Brain microvascular endothelial cell (primary cell): ENCODE data around the gene CNKSR3.

Experiments used
- DNase-seq: peaks from one replicate; pipeline ENCODE4 v3.0.0-alpha.2; 2020
- H3K27ac ChIP-seq: fragments of 250-450 bp; sonication (Bioruptor Pico); 2 replicates; pipeline ENCODE4 v1.5.1; 2020; ENCODE audit warnings: mild to moderate bottlenecking, moderate library complexity
- H3K27me3 ChIP-seq: fragments of 250-450 bp; sonication (Bioruptor Pico); replicated peaks from 2 replicates; pipeline ENCODE4 v1.5.1; 2020; ENCODE audit warnings: mild to moderate bottlenecking
- H3K36me3 ChIP-seq: fragments of 250-450 bp; sonication (Bioruptor Pico); replicated peaks from 2 replicates; pipeline ENCODE4 v1.5.1; 2020; ENCODE audit warnings: mild to moderate bottlenecking
- H3K4me3 ChIP-seq: 2 replicates; pipeline ENCODE4 v1.5.1; 2011; ENCODE audit warnings: low read depth, mild to moderate bottlenecking, control low read depth, low read length, moderate library complexity
- in situ Hi-C: cut with HindIII; loops from 2 replicates; pipeline ENCODE4 v1.10.0; 2017; ENCODE audit warnings: low sequenced_read_pairs, low pct_ligation_motif_present
- TF ChIP-seq, protein P1 (sequence below): IDR thresholded peaks from 2 replicates; pipeline ENCODE4 v1.5.1; 2011; ENCODE audit warnings: low read depth, mild to moderate bottlenecking, moderate library complexity, low read length, control low read depth, inconsistent platforms; ENCODE audit errors: missing control alignments

Gene CNKSR3

DNA sequence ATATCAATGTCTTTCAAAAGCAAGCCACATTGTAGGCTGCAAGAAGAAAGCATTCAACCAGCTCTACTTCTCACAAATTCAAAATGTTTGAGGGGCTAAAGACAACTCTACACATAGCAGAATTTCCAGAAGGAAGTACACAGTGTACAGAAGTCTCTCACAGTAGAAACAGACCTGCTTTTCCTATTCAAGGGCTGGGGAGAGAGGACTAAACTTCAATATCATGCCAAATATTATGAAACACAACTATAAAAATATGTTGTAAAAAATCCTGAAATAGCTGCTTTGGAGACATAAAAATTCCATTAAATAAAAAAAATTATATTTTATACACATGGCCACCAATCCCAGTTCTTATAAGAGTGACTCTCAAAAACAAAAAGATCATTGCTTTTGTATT, 83.0 kb downstream of the CNKSR3 start:
- Histone ChIP-seq H3K27ac (no peak overlapping the region), H3K27me3 (no peaks in the 10 kb centered on the region), H3K4me3 (no peak overlapping the region), H3K36me3 (no peaks in the 10 kb centered on the region)
- DNase-seq = no peak
- in situ Hi-C loops = no loop called here
- TF ChIP-seq, protein P1, sequence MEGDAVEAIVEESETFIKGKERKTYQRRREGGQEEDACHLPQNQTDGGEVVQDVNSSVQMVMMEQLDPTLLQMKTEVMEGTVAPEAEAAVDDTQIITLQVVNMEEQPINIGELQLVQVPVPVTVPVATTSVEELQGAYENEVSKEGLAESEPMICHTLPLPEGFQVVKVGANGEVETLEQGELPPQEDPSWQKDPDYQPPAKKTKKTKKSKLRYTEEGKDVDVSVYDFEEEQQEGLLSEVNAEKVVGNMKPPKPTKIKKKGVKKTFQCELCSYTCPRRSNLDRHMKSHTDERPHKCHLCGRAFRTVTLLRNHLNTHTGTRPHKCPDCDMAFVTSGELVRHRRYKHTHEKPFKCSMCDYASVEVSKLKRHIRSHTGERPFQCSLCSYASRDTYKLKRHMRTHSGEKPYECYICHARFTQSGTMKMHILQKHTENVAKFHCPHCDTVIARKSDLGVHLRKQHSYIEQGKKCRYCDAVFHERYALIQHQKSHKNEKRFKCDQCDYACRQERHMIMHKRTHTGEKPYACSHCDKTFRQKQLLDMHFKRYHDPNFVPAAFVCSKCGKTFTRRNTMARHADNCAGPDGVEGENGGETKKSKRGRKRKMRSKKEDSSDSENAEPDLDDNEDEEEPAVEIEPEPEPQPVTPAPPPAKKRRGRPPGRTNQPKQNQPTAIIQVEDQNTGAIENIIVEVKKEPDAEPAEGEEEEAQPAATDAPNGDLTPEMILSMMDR = no peak

DNA sequence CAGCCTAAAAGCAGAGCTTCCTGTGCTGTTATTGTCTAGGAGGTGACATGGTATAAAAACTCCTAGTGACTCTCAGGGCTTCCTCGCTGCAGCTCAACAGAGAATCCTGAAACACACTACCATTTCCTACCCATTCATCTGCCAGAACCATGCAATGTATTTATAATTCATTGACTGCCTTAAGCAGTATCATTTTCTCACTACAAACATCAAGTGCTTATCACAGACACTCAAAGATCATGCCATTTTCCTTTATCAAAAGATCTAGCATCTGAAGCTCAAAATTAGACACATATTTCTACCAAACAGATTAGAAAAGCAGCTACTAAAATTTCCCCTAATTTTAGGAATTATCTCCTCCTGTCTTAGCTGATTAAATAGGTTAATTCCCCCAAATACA, 83.5 kb downstream of the CNKSR3 start:
- H3K4me3 ChIP-seq = no peak overlapping the region
- no peaks in the 10 kb centered on the region for H3K27me3 ChIP-seq
- H3K36me3 ChIP-seq = no peaks in the 10 kb centered on the region
- TF ChIP-seq, protein P1 = no peak
- H3K27ac ChIP-seq = no peak overlapping the region
- DNase-seq = no peak
- in situ Hi-C loops = no loop called here

GRCh38 chr6:154425034-154425433, 85.5 kb downstream of the CNKSR3 start:
- no peak for DNase-seq
- in situ Hi-C loops = no loop called here
- TF ChIP-seq, protein P1 = no peak
- H3K27ac ChIP-seq = no peak overlapping the region
- H3K4me3 ChIP-seq = no peak overlapping the region
- no peaks in the 10 kb centered on the region for H3K36me3 ChIP-seq
- no peaks in the 10 kb centered on the region for H3K27me3 ChIP-seq

- Histone ChIP-seq H3K27me3 (no peaks in the 10 kb centered on the region), H3K4me3 (no peak overlapping the region), H3K27ac (no peak overlapping the region), H3K36me3 (peaks cover 2% of the 10 kb centered on the region)
- DNase-seq = no peak
- TF ChIP-seq, protein P1 = no peak
- in situ Hi-C loops = no loop called here
Observed at GRCh38 chr6:154414021-154414813, 96.3 kb downstream of the CNKSR3 start.

DNA sequence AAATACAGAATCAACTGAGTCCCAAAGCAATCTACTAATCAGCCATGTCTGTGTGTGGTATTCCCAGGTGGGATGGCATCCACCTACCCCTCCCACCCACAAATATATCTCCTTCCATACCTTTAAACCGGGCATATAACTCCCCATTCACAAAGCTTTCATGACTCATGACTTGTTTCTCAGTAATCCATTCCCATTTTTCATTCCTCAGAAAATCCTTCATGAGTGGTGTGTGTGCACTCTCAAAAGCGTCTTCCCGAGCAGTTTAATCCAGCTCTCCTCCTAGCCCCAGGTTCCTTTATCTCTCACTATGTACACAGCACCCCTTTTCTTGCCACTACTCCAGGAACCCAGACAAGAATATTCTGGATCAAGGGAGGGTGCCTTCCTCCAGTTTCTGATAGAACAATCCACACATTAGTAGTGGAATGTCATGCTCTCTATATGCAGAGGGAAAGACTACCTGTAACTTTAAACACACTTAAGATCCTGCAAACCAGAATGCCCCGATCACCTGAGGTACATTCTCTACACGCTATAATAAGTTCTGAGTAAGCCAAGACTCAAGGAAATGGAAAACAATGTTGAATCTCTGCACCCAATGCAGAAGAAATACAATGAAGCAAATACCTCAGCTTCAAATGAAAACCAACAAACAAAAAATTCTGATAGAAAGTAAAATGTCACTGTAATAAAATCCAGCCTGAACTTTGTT, 98.2 kb downstream of the CNKSR3 start:
- in situ Hi-C loops = no loop called here
- TF ChIP-seq, protein P1 = no peak
- H3K27me3 ChIP-seq = no peaks in the 10 kb centered on the region
- no peak overlapping the region for H3K27ac ChIP-seq
- H3K4me3 ChIP-seq = no peak overlapping the region
- DNase-seq = no peak
- H3K36me3 ChIP-seq = peaks cover 2% of the 10 kb centered on the region
